Progenitor cell of endocrine pancreas (in vitro differentiated cells): Measurements from ENCODE around the gene GID4. TPM values are rescaled to one million over a fixed set of nuclear protein-coding genes. Genes with fewer than 3 reads are reported as not detected.

Experiments
- DNase-seq: peaks from one replicate; pipeline ENCODE4 v3.0.0; 2021; ENCODE audit warnings: low spot score; ENCODE audit not compliant: unreplicated experiment
- H3K27ac Mint-ChIP-seq: 2 replicates; pipeline ENCODE4 v1.8.0; 2021; ENCODE audit warnings: mild to moderate bottlenecking, moderate library complexity, mixed read lengths
- H3K27me3 Mint-ChIP-seq: 2 replicates; pipeline ENCODE4 v1.8.0; 2021; ENCODE audit warnings: mixed read lengths
- H3K36me3 Mint-ChIP-seq: 2 replicates; pipeline ENCODE4 v1.8.0; 2022; ENCODE audit warnings: mixed read lengths; ENCODE audit not compliant: insufficient read depth
- H3K4me1 Mint-ChIP-seq: 2 replicates; pipeline ENCODE4 v1.8.0; 2021; ENCODE audit warnings: low read depth, mixed read lengths
- H3K4me3 Mint-ChIP-seq: 2 replicates; pipeline ENCODE4 v1.8.0; 2021; ENCODE audit warnings: low read depth, mild to moderate bottlenecking, moderate library complexity, mixed read lengths
- H3K9me3 Mint-ChIP-seq: 2 replicates; pipeline ENCODE4 v1.8.0; 2021; ENCODE audit warnings: low read depth, mixed read lengths
- CTCF ChIP-seq: fragments of 200-600 bp; sonication (generic); IDR thresholded peaks from one replicate; pipeline ENCODE4 v1.5.0; 2021; ENCODE audit warnings: antibody characterized with exemption, mild to moderate bottlenecking; ENCODE audit not compliant: unreplicated experiment
- total RNA-seq: library from RNA; stranded (reverse); gene quantifications from 2 replicates; pipeline ENCODE4 v1.2.1, GENCODE V29; 2021

GID4 gene
- total RNA-seq, 1 donor from 2014 or later, result 12.1 TPM

DNA sequence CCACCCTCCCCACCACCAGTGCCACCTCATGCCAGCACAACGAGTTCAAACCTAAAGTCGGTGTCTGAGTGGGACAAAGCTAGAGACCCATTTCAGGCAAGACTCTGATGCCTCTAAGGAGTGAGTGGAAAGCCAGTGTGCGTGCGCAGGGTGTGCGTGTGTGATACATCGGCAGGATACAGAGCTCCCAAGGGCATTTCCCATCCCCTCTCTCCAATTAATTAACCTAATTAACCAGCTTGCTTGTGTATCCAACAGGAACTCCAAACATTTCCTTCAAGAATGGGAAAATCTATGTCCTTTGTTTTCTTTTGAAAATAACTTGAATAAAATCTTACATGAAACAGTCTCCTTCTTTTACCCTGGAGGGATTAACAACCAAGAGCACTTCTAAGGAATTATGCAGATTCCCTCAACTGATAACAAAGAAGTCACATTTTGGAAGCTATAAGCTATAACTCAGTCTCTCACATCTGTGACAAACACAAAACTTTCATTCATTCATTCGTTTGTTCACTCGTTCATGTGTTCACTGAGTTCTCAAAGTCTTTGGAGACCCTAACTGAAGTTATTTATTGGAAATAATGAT is 10.2 kb upstream of the GID4 start:
- no peak for TF ChIP-seq CTCF
- Mint-ChIP-seq H3K9me3 (no peaks in the 10 kb centered on the region), H3K27me3 (no peaks in the 10 kb centered on the region), H3K4me1 (no peaks in the 10 kb centered on the region), H3K27ac (no peak overlapping the region), H3K36me3 (no peaks in the 10 kb centered on the region), H3K4me3 (no peak overlapping the region)
- no peak for DNase-seq

GRCh38 chr17:18031955-18032354 is 7.3 kb upstream of the GID4 start:
- Mint-ChIP-seq H3K27ac (no peak overlapping the region), H3K36me3 (no peaks in the 10 kb centered on the region), H3K27me3 (no peaks in the 10 kb centered on the region), H3K4me1 (peaks cover 10% of the 10 kb centered on the region), H3K9me3 (no peaks in the 10 kb centered on the region), H3K4me3 (no peak overlapping the region)
- TF ChIP-seq CTCF, result no peak
- DNase-seq, result no peak

GRCh38 chr17:18033442-18034099 is 5.6 kb upstream of the GID4 start:
- H3K9me3 Mint-ChIP-seq, result no peaks in the 10 kb centered on the region
- no peak for DNase-seq
- H3K27me3 Mint-ChIP-seq, result peaks cover 6% of the 10 kb centered on the region
- H3K36me3 Mint-ChIP-seq, result no peaks in the 10 kb centered on the region
- H3K27ac Mint-ChIP-seq, result no peak overlapping the region
- TF ChIP-seq CTCF, result peak; percentile 69
- H3K4me3 Mint-ChIP-seq, result no peak overlapping the region
- peaks cover 22% of the 10 kb centered on the region for H3K4me1 Mint-ChIP-seq

GRCh38 chr17:18035704-18036103 is 3.5 kb upstream of the GID4 start:
- peaks cover 33% of the 10 kb centered on the region for H3K4me1 Mint-ChIP-seq
- H3K27ac Mint-ChIP-seq, result peak overlapping the region; percentile 59
- H3K4me3 Mint-ChIP-seq, result no peak overlapping the region
- no peaks in the 10 kb centered on the region for H3K36me3 Mint-ChIP-seq
- no peak for DNase-seq
- peaks cover 6% of the 10 kb centered on the region for H3K27me3 Mint-ChIP-seq
- no peaks in the 10 kb centered on the region for H3K9me3 Mint-ChIP-seq
- no peak for TF ChIP-seq CTCF

GRCh38 chr17:18037486-18037885 is 1.7 kb upstream of the GID4 start:
- Mint-ChIP-seq H3K27ac (no peak overlapping the region), H3K4me3 (peak overlapping the region; percentile 98), H3K27me3 (peaks cover 6% of the 10 kb centered on the region), H3K9me3 (no peaks in the 10 kb centered on the region), H3K36me3 (no peaks in the 10 kb centered on the region), H3K4me1 (peaks cover 41% of the 10 kb centered on the region)
- DNase-seq, result no peak
- TF ChIP-seq CTCF, result no peak
